DND-41 (cell line): ENCODE results near the gene TOMM40L.

Experiments
- CTCF ChIP-seq: IDR thresholded peaks from 2 replicates; pipeline ENCODE4 v1.5.1; 2012; ENCODE audit warnings: borderline replicate concordance, low read length, moderate library complexity, mild to moderate bottlenecking; ENCODE audit not compliant: poor library complexity, severe bottlenecking; ENCODE audit errors: extremely low read depth
- EZH2 ChIP-seq: IDR thresholded peaks from 3 replicates; pipeline ENCODE4 v1.6.1; 2012; ENCODE audit warnings: borderline replicate concordance, low read depth, mild to moderate bottlenecking, moderate library complexity, low read length, inconsistent platforms; ENCODE audit not compliant: severe bottlenecking

GRCh38 chr1:161198194-161198896 lies 27.5 kb upstream of the TOMM40L start:
- TF ChIP-seq EZH2 (no peak), CTCF (no peak)
